ENCODE measurements around the gene DCDC2B.

The DCDC2B gene

DNA sequence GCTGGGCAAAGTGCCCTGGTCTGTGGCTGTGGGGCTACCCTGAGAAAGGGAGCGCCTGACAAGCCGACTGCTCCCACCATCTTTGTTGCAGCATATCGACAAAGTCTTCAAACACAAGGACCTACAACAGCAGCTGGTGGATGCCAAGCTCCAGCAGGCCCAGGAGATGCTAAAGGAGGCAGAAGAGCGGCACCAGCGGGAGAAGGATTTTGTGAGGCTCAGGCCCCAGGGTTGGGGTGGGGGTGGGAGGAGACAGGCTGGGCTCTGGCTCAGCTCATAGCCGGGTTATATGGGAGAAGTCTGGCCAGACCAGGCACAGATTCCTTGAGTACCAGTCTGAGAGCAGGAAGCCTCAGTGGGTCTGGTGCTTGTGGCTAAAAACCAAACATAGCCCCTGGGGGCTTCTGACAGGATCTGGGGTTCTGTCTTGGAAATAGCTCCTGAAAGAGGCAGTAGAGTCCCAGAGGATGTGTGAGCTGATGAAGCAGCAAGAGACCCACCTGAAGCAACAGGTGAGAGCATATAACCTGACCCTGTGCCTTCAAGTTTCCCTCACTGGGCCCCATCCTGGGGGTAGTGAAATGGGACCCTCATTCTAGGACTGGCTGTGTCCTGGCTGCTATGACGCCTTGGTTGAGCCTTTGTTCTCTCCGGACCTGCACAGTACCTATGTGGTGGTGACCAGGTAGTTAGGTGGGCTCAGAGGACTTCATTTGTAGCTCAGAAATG lies 16.5 kb upstream of the DCDC2B start:
- Histone ChIP-seq H3K4me3 (ENCODE audit: low read depth, low read length) (no peak overlapping the region), H3K36me3 (replicated peaks) (peaks cover 95% of the 10 kb centered on the region), H3K27me3 (replicated peaks) (no peaks in the 10 kb centered on the region), H3K27ac (no peak overlapping the region)
- in situ Hi-C loops (cut with HindIII; ENCODE audit: low pct_ligation_motif_present, low sequenced_read_pairs) = no loop called here
- DNase-seq = no peak
- no peak for TF ChIP-seq CTCF (IDR thresholded peaks at IDR 0.05; ENCODE audit: low read depth, low read length, missing control alignments)

DNA sequence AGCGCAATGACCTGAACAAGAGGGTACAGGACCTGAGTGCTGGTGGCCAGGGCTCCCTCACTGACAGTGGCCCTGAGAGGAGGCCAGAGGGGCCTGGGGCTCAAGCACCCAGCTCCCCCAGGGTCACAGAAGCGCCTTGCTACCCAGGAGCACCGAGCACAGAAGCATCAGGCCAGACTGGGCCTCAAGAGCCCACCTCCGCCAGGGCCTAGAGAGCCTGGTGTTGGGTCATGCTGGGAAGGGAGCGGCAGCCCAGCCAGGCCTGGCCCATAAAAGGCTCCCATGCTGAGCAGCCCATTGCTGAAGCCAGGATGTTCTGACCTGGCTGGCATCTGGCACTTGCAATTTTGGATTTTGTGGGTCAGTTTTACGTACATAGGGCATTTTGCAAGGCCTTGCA lies 13.9 kb upstream of the DCDC2B start:
- in situ Hi-C loops (cut with HindIII; ENCODE audit: low pct_ligation_motif_present, low sequenced_read_pairs) = no loop called here
- no peak for TF ChIP-seq CTCF (IDR thresholded peaks at IDR 0.05; ENCODE audit: low read depth, low read length, missing control alignments)
- Histone ChIP-seq H3K27me3 (replicated peaks) (no peaks in the 10 kb centered on the region), H3K36me3 (replicated peaks) (peaks cover 78% of the 10 kb centered on the region), H3K4me3 (ENCODE audit: low read depth, low read length) (no peak overlapping the region), H3K27ac (no peak overlapping the region)
- DNase-seq = no peak

DNA sequence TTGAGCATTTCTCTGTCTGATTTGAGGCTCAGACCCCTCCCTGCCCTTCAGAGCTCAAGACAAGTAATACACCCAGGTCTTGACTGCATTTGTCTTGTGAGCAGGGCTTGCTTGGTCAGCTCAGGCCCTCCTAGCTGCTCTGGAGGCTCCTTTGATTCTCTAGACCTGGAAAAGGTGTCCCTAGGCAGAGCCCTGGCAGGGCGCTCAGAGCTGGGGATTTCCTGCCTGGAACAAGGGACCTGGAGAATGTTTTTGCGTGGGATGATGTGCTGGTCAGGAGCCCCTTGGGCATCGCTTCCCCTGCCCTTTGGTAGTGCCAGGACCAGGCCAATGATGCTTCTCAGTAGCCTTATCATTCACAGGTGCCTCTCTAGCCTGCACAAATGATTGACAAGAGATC lies 13.4 kb upstream of the DCDC2B start:
- Histone ChIP-seq H3K36me3 (replicated peaks) (peaks cover 72% of the 10 kb centered on the region), H3K27ac (no peak overlapping the region), H3K27me3 (replicated peaks) (no peaks in the 10 kb centered on the region), H3K4me3 (ENCODE audit: low read depth, low read length) (no peak overlapping the region)
- in situ Hi-C loops (cut with HindIII; ENCODE audit: low pct_ligation_motif_present, low sequenced_read_pairs) = no loop called here
- DNase-seq = no peak
- no peak for TF ChIP-seq CTCF (IDR thresholded peaks at IDR 0.05; ENCODE audit: low read depth, low read length, missing control alignments)

- no peak overlapping the region for H3K4me3 ChIP-seq (ENCODE audit: low read depth, low read length)
- in situ Hi-C loops (cut with HindIII; ENCODE audit: low pct_ligation_motif_present, low sequenced_read_pairs) = no loop called here
- no peak for TF ChIP-seq CTCF (IDR thresholded peaks at IDR 0.05; ENCODE audit: low read depth, low read length, missing control alignments)
- H3K27ac ChIP-seq = no peak overlapping the region
- no peaks in the 10 kb centered on the region for H3K27me3 ChIP-seq (replicated peaks)
- no peak for DNase-seq
- H3K36me3 ChIP-seq (replicated peaks) = peaks cover 66% of the 10 kb centered on the region
Observed at GRCh38 chr1:32195972-32196823, 12.7 kb upstream of the DCDC2B start.

GRCh38 chr1:32197074-32197473 lies 11.8 kb upstream of the DCDC2B start:
- no peak for TF ChIP-seq CTCF (IDR thresholded peaks at IDR 0.05; ENCODE audit: low read depth, low read length, missing control alignments)
- Histone ChIP-seq H3K4me3 (ENCODE audit: low read depth, low read length) (no peak overlapping the region), H3K36me3 (replicated peaks) (peaks cover 57% of the 10 kb centered on the region), H3K27ac (no peak overlapping the region), H3K27me3 (replicated peaks) (no peaks in the 10 kb centered on the region)
- no peak for DNase-seq
- in situ Hi-C loops (cut with HindIII; ENCODE audit: low pct_ligation_motif_present, low sequenced_read_pairs) = no loop called here
